ENCODE results near the gene ZNF438.

ZNF438 gene

DNA sequence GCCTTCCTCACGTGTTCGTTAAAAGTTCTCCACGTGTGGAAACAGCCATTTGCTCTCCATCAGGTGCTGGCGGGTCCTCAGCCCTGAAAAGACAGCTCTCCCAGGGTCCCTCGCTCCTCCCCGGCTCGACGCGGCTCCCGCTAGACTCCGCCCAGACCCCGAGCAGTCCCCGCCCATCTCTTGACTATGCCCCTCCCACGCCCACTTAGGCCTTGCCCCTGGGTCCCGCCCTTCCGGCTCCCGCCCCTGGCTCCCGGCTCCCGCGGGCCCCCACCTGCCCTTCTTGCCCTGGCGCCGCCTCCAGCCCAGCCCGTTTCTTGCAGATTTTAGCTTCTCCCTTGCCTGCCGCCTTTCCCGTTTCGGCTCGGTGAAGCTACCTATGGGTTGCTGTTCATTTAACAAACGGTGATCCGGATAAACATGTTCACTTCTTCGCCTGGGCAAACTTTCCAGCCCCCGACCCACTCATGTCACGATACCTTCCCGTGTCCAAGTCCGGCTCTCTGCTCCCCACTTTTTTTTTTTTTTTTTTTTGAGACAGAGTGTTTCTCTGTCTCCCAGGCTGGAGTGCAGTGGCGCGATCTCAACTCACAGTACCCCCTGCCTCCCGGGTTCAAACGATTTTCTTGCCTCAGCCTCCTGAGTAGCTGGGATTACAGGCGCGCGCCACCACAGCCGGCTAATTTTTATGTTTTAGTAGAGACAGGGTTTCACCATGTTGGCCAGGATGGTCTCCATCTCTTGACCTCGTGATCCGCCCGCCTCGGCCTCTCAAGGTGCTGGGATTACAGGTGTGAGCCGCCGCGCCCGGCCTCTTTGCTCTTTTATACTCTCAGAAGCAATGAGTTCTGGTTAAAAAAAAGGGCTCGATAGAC lies 830 bp upstream of the ZNF438 start:
- H3K27ac ChIP-seq (replicated peaks): peak overlapping the region; percentile 95
- TF ChIP-seq POLR2AphosphoS5 (IDR thresholded peaks at IDR 0.05; ENCODE audit: low read depth) (peak; percentile 75), GABPA (IDR thresholded peaks at IDR 0.05; ENCODE audit: low read depth) (no peak), SPI1 (IDR thresholded peaks at IDR 0.05; ENCODE audit: borderline replicate concordance, low read depth) (no peak)
- TF ChIP-seq, protein P1, sequence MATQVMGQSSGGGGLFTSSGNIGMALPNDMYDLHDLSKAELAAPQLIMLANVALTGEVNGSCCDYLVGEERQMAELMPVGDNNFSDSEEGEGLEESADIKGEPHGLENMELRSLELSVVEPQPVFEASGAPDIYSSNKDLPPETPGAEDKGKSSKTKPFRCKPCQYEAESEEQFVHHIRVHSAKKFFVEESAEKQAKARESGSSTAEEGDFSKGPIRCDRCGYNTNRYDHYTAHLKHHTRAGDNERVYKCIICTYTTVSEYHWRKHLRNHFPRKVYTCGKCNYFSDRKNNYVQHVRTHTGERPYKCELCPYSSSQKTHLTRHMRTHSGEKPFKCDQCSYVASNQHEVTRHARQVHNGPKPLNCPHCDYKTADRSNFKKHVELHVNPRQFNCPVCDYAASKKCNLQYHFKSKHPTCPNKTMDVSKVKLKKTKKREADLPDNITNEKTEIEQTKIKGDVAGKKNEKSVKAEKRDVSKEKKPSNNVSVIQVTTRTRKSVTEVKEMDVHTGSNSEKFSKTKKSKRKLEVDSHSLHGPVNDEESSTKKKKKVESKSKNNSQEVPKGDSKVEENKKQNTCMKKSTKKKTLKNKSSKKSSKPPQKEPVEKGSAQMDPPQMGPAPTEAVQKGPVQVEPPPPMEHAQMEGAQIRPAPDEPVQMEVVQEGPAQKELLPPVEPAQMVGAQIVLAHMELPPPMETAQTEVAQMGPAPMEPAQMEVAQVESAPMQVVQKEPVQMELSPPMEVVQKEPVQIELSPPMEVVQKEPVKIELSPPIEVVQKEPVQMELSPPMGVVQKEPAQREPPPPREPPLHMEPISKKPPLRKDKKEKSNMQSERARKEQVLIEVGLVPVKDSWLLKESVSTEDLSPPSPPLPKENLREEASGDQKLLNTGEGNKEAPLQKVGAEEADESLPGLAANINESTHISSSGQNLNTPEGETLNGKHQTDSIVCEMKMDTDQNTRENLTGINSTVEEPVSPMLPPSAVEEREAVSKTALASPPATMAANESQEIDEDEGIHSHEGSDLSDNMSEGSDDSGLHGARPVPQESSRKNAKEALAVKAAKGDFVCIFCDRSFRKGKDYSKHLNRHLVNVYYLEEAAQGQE (IDR thresholded peaks at IDR 0.05; ENCODE audit: insufficient replicate concordance, low read depth): peak; percentile 5
- TF ChIP-seq, protein P2, sequence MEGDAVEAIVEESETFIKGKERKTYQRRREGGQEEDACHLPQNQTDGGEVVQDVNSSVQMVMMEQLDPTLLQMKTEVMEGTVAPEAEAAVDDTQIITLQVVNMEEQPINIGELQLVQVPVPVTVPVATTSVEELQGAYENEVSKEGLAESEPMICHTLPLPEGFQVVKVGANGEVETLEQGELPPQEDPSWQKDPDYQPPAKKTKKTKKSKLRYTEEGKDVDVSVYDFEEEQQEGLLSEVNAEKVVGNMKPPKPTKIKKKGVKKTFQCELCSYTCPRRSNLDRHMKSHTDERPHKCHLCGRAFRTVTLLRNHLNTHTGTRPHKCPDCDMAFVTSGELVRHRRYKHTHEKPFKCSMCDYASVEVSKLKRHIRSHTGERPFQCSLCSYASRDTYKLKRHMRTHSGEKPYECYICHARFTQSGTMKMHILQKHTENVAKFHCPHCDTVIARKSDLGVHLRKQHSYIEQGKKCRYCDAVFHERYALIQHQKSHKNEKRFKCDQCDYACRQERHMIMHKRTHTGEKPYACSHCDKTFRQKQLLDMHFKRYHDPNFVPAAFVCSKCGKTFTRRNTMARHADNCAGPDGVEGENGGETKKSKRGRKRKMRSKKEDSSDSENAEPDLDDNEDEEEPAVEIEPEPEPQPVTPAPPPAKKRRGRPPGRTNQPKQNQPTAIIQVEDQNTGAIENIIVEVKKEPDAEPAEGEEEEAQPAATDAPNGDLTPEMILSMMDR (IDR thresholded peaks at IDR 0.05; ENCODE audit: insufficient read depth, low read length): no peak

DNA sequence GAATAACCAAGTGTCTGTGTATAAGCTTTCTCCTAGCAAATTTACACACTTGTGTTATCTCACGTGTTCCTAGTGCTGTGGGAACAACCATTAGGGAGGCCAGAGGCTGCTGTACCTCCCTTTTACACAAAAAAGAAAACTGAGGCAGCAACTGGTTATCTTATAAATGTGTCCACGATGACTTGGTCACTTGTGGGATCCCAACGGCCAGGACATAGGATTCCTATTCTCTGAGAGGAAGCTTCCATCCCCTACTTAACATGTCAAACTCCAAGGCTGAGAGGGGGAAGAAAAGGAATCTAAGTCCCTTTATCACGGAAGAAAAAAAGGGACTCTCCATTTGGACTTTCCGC lies 484 bp downstream of the ZNF438 start:
- no peak for DNase-seq (ENCODE audit: low read depth in 1 of 2, low spot score in 1 of 2)
- H3K27me3 ChIP-seq (ENCODE audit: insufficient read depth, poor library complexity, severe bottlenecking): no peaks in the 10 kb centered on the region
- TF ChIP-seq, protein P1 (IDR thresholded peaks at IDR 0.05; ENCODE audit: insufficient replicate concordance, low read depth): no peak
- TF ChIP-seq, protein P2 (IDR thresholded peaks at IDR 0.05; ENCODE audit: insufficient read depth, low read length): no peak
- TF ChIP-seq GABPA (IDR thresholded peaks at IDR 0.05; ENCODE audit: low read depth): no peak
- no peak for TF ChIP-seq SPI1 (IDR thresholded peaks at IDR 0.05; ENCODE audit: borderline replicate concordance, low read depth)
- no peak for TF ChIP-seq POLR2AphosphoS5 (IDR thresholded peaks at IDR 0.05; ENCODE audit: low read depth)
- H3K4me3 ChIP-seq (replicated peaks; ENCODE audit: insufficient read depth, low read length): peak overlapping the region; percentile 59
- peak overlapping the region; percentile 95 for H3K27ac ChIP-seq (replicated peaks)

More for the DNA sequence above, 830 bp upstream of the ZNF438 start:
- no peaks in the 10 kb centered on the region for H3K27me3 ChIP-seq (ENCODE audit: insufficient read depth, poor library complexity, severe bottlenecking)
- H3K4me3 ChIP-seq (replicated peaks; ENCODE audit: insufficient read depth, low read length): peak overlapping the region; percentile 59
- peak; percentile 88 to 95 for DNase-seq (ENCODE audit: low read depth in 1 of 2, low spot score in 1 of 2)

DNA sequence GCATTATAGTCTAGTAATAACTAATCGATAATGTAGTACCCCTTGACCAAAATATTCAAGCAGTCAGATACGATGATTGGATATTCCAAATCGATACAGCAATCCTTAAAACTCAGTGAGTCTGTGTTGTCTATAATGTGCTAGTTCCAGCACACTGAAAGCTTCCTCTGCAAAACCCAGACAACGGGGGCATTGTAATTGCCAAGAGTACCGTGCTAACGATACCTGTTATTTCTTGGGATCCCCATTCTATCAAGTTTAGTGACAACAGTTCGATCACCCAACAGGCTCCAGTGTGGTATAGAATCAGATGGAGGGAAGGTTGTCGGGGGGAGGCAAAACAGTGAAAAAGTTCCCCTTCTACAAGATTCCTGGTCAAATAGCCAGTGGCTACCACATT lies 865 bp downstream of the ZNF438 start:
- no peak for TF ChIP-seq GABPA (IDR thresholded peaks at IDR 0.05; ENCODE audit: low read depth)
- no peak for TF ChIP-seq POLR2AphosphoS5 (IDR thresholded peaks at IDR 0.05; ENCODE audit: low read depth)
- TF ChIP-seq, protein P2 (IDR thresholded peaks at IDR 0.05; ENCODE audit: insufficient read depth, low read length): no peak
- TF ChIP-seq, protein P1 (IDR thresholded peaks at IDR 0.05; ENCODE audit: insufficient replicate concordance, low read depth): no peak
- TF ChIP-seq SPI1 (IDR thresholded peaks at IDR 0.05; ENCODE audit: borderline replicate concordance, low read depth): no peak

More for the DNA sequence above, 865 bp downstream of the ZNF438 start:
- DNase-seq (ENCODE audit: low read depth in 1 of 2, low spot score in 1 of 2): no peak
- Histone ChIP-seq H3K4me3 (replicated peaks; ENCODE audit: insufficient read depth, low read length) (peak overlapping the region; percentile 59), H3K27ac (replicated peaks) (peak overlapping the region; percentile 95), H3K27me3 (ENCODE audit: insufficient read depth, poor library complexity, severe bottlenecking) (no peaks in the 10 kb centered on the region)
